Stimulated activated CD8-positive, alpha-beta memory T cell treated with anti-CD3 and anti-CD28 coated beads, Interleukin-7, amount 100 ng/mL, for 4 hours (primary cell): Measurements from ENCODE around the gene MYD88.

ENCODE experiments used
- DNase-seq, 2 donors: peaks; one replicate each; pipeline ENCODE4 v3.0.0-alpha.2; 2020; ENCODE audit warnings: low read depth in 2 of 2

MYD88 gene

DNA sequence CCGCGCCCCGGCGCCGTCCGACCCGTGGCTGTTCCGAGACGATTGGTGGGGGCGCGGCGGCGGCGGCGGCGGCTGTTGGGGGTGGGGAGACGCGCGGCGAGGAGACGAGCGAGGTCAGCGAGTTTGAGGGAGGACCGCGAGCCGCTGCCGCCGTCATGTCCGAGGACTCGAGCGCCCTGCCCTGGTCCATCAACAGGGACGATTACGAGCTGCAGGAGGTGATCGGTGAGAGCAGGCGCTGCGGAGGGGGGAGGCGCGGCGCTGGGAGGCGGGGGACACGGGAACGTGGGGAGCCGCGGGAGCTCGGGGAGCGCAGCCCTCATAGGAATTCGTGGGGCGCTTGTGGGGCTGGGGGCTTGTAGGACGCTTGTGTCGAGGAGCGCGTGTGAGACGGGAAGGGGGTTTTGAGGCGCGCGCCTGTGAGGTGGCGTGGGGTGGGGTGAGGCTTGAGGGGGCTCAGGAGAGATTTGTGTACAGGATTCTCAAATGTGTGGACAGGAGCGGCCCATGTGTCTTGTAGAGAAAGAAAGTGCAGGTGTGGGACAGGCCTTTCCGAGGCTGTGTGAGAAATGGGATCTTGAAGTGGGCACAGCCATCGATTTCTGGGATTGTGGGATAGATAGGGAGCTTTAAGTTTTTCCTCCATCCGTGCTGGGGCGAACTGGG is 27.4 kb downstream of the MYD88 start:
- peak in 1 of 2 donors; percentile 8 for DNase-seq

- DNase-seq = no peak
Measured at GRCh38 chr3:38167591-38167990, 29.1 kb downstream of the MYD88 start.

DNA sequence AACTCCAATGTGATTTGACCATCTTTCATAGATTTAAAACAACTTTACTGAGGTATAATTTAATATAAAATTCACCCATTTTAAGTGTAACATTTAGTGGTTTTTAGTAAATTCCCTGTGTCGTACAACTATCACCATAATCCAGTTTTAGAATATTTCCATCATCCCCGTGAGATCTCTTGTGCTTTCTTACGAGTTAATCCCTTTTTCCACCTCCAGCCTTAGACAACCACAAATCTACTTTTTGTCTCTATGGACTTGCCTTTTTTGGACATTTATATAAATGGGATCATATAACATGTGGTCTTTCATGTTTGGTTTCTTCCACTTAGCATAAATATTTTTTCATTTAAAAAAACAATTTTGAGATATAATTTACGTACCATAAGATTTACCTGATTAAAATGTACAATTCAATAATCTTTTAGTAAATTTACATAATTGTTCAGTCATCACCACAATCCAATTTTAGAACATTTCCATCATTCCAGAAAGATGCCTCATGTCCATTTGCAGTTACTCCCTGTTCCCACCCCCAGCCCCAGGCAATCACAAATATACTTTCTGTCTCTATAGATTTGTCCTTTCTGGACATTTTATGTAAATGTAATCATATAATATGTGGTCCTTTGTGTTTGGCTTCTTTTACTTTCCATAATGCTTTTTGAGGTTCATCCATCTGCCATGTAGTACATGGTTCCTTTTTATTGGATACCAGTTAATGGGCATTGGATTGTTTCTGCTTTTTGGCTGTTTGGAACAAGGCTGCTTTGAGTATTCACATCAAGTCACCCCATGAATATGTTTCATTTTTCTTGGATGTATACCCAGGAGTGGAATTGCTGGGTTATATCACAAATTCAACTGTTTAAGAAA is 29.9 kb downstream of the MYD88 start:
- no peak for DNase-seq

DNA sequence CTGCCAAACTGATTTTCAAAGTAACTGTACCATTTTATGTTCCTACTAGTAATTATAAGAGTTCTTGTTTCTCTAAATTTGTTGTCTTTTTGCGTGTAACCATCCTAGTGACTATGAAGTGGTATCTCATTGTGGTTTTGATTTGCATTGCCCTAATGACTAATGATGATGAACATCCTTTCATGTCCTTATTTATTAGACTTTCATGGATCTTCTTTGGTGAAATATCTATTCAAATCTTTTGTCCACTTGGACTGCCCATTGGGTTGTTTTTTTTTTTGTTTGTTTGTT is 30.5 kb downstream of the MYD88 start:
- no peak for DNase-seq

DNA sequence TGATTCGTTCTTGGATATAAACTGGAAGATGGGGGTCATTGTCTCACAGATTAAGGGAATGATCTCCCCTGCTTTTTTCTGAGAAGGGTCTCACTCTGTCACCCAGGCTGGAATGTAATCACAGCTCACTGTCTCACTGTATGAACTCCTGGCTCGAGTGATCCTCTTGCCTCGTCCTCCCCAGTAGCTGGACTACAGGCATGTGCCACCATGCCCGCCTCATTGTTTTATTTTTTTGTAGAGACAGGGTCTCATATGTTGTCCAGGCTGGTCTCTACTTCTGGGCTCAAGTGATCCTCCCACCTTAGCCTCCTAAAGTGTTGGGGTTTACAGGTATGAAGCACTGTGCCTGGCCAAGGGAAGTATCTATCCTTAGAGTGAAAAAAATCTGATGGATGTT is 32.3 kb downstream of the MYD88 start:
- DNase-seq = no peak

- DNase-seq = no peak
Measured at GRCh38 chr3:38171622-38172021, 33.2 kb downstream of the MYD88 start.

DNA sequence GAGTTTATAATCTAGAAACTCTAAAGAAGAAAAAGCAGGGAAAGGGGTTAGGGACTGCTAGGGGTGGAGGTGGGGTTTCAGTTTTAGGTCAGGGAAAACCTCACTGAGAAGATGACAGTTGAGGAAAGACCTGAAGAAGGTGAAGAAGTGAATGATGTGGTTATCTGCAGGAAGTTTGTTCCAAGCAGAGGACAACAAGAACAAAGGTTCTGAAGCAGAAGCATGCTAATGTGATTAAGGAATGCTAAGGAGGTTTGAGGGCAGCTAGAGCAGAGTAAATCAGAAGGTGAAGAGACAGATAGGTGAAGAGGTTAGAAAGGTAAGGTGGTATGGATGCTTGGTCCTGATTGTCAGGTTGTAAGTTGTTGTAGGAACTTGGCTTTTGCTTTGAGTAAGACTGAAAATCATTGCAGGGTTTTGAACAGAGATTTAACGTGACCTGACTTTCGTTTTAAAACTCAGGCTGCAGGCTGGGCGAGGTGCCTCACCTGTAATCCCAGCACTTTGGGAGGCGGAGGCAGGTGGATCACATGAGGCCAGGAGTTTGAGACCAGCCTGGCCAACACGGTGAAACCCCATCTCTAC is 35.5 kb downstream of the MYD88 start:
- no peak for DNase-seq

DNA sequence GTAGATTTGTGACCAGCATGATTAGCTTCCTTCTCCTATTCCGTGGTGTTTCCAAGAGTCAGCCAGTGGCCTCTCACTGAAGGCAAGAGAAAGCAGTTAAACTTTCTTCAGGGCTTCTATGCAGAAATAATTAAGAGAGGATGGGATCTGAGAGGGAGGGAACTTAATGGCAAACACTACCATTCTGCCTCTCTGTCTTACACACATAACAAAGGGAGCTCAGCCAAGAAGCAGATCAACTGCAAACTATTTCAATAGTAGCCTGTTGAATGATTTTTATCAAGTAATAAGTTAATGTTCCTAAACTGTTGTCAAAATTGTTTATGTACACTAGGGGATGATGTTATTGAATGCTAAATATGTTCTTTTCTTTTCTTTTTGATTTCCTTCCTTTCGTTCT is 38.7 kb downstream of the MYD88 start:
- DNase-seq = no peak

DNA sequence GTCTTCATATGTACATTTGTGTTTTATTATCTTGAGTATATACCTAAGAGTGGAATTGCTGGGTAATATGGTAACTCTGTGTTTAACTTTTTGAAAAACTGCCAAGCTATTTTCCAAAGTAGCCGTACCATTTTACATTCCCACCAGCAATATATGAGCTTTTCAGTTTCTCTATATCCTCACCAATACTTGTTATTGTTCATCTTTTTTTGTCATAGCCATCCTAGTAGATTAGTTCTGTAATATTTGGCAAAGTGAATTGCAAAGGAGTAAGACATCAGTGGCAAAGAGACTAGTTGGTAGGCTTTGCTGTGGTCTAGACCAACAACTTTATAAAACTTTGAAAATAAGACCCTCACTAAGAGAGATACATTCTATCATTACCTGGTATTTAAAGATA is 48.3 kb downstream of the MYD88 start:
- no peak for DNase-seq

GRCh38 chr3:38190481-38190881 is 52.0 kb downstream of the MYD88 start:
- no peak for DNase-seq
